ENCODE measurements around the gene DNAJB6.
"Not testable (repeated sequence)": the region's sequence is repeated elsewhere in the genome, so short reads cannot be mapped to it uniquely, and the experiment has no call there.

DNAJB6 gene

GRCh38 chr7:157329447-157329846, 7.4 kb upstream of the DNAJB6 start:
- DNase-seq = no peak

GRCh38 chr7:157330567-157330966, 6.2 kb upstream of the DNAJB6 start:
- DNase-seq = not testable (repeated sequence)

- DNase-seq = not testable (repeated sequence)
Measured at GRCh38 chr7:157331049-157331448, 5.8 kb upstream of the DNAJB6 start.

- DNase-seq = no peak
Measured at GRCh38 chr7:157335236-157335635, 1.6 kb upstream of the DNAJB6 start.

GRCh38 chr7:157335991-157336382, 817 bp upstream of the DNAJB6 start:
- no peak for DNase-seq

- peak; percentile 48 for DNase-seq
Measured at GRCh38 chr7:157337316-157338149, 729 bp downstream of the DNAJB6 start.

- peak; percentile 66 for DNase-seq
Measured at GRCh38 chr7:157339777-157340677, 3.2 kb downstream of the DNAJB6 start.

GRCh38 chr7:157347217-157347904, 10.6 kb downstream of the DNAJB6 start:
- no peak for DNase-seq

- DNase-seq = no peak
Measured at GRCh38 chr7:157348548-157348947, 11.7 kb downstream of the DNAJB6 start.

- DNase-seq = no peak
Measured at GRCh38 chr7:157352516-157352915, 15.7 kb downstream of the DNAJB6 start.

- no peak for DNase-seq
Measured at GRCh38 chr7:157355784-157356511, 19.1 kb downstream of the DNAJB6 start.

- no peak for DNase-seq
Measured at GRCh38 chr7:157357129-157358040, 20.6 kb downstream of the DNAJB6 start.

- no peak for DNase-seq
Measured at GRCh38 chr7:157358041-157358752, 21.4 kb downstream of the DNAJB6 start.

GRCh38 chr7:157358753-157359096, 21.9 kb downstream of the DNAJB6 start:
- no peak for DNase-seq

GRCh38 chr7:157359581-157359980, 22.8 kb downstream of the DNAJB6 start:
- no peak for DNase-seq

- no peak for DNase-seq
Measured at GRCh38 chr7:157360483-157361025, 23.8 kb downstream of the DNAJB6 start.

- no peak for DNase-seq
Measured at GRCh38 chr7:157361537-157361936, 24.7 kb downstream of the DNAJB6 start.

- DNase-seq = no peak
Measured at GRCh38 chr7:157362729-157363128, 25.9 kb downstream of the DNAJB6 start.

- DNase-seq = no peak
Measured at GRCh38 chr7:157366722-157367121, 29.9 kb downstream of the DNAJB6 start.

GRCh38 chr7:157368955-157369354, 32.2 kb downstream of the DNAJB6 start:
- no peak for DNase-seq

- DNase-seq = no peak
Measured at GRCh38 chr7:157370742-157371141, 33.9 kb downstream of the DNAJB6 start.
